HS-27A (cell line): Measurements from ENCODE around the gene RBM28.

ENCODE experiments used
- DNase-seq: peaks from one replicate; pipeline ENCODE4 v3.0.0-alpha.2; 2012; ENCODE audit warnings: low read depth, missing footprints

The RBM28 gene

DNA sequence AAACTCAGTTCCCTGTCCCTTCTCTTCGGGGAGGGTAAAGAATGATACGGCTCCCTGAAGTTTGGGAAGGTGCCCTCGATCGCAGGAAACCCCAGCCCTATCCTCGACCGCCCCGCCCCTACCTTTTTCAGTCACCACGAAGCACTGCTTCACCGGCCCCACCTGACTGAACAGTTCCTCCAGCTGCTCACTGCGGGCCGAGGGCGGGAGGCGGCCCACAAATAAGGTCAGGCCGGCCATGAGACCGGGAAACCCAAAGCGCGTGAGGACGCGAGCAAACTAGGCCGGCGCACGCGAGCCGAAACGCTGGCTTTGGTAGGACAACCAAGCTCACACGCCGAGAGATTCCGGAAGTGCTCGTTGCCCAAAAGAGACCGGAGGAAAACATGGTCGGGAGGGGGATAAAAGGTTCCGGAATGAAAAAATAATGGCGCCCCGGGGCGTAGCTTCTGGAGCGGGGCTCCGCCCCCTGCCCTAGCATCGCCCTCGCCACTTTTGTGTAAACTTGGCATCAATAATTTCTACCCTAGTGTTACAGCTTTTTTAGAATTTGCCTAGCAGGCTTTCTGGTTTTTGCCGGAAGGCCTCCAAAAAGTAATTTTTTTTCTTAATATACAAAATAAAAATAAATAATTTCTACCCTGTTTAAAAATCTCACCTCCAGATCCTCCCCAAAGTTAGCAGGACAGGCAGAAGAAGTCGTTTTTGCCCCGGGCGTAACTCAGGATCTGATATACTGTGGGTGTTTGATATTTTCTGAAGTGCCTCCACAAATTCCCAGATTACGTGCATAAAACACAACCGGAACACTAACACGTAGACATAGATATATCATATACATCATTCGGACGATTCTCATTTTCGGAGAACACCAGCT, at the start of gene RBM28:
TSS of gene RBM28 (minus strand) at position 355 of the 877 bp plus-strand sequence. CDS start at position 240, 115 bp downstream.
- peak; percentile 71 for DNase-seq

DNA sequence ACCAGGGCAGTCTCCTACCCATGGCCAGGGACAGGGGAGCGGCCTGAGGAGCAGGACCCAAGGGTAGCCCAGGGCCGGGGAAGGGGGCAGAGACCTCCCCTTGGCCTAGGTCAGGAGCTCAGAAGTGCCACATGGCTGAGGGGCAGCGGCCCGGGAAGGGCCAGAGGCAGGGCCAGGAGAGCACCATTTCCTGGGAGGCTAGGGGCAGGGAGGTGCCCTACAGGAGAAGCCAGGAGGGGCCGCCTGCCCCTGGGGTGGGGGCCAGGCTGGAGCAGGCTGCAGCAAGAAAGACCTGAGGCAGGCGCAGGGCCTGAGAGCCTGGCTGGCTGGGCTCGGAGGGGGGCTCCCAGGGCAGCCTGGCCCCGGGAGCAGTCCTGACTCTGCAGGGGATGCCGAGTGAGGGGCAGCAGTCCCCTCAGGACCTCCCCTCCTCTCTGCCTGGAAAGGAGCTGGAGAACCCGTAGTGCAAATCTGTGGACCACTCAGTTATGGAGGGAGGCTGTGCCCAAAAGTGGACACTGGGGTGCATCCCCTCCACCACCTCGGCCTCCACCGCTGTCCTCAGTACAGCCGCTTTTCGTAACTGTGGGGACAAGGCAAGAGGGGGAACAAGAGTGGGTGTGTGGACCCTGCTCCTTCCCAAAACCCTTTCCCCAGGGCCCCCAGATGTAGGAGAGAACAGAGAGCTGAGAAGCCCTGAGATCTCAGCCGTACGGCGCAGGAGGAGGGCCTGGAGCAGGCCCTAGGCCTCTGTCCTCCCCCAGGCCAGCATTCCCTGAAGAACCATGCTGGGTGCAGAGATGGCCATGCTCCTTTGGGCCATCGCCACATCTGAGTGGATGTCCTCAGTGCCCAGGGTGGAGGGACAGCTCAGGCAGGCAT, 49.0 kb upstream of the RBM28 start:
- no peak for DNase-seq

- DNase-seq: no peak
These were observed 48.1 kb upstream of the RBM28 start for GRCh38 chr7:128391805-128392204.

GRCh38 chr7:128390871-128391565, 47.3 kb upstream of the RBM28 start:
- no peak for DNase-seq

- no peak for DNase-seq
These were observed 46.1 kb upstream of the RBM28 start for GRCh38 chr7:128389618-128390329.

DNA sequence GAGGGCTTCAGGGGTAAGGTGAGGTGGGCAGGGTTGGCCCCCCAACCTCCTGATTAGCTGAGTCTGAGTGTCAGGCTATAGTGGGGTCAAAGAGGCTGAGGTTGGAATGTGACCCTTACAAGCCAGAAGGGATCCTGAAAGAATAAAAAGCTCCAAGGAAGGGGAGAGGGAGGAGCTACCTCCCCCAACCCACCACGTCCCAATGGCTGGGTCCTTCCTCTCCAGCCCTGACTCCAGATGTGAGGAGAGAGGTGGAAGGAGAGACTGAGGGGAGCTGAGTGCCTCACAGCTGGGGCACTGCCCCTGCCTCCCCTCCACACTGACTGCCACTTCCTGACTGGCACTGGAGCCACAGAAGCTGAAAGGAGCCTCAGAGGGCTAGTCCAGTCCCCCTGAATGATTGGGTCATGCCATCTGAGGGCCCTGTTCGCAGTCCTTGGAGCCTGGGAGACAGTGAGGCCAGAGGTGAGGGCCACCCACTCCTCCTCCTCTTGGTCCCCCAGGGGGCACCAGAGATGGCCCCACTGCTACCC, 45.4 kb upstream of the RBM28 start:
- no peak for DNase-seq

DNA sequence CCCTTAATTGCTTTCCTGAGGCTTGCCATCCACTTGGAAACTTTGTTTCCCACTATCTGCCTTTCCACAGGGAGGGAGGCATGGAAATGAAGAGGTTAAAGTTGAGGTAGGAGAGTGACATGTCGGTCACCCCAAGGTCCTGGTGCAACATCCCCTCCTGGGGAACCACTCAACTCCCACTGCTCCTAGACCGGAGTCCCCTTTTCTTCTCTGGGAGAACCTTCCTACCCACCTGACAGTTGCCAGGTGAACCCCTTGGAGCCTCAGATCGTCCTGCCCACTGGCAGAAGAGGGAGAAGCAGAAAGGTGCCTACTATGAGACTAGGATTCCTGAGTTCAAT, 44.4 kb upstream of the RBM28 start:
- no peak for DNase-seq

DNA sequence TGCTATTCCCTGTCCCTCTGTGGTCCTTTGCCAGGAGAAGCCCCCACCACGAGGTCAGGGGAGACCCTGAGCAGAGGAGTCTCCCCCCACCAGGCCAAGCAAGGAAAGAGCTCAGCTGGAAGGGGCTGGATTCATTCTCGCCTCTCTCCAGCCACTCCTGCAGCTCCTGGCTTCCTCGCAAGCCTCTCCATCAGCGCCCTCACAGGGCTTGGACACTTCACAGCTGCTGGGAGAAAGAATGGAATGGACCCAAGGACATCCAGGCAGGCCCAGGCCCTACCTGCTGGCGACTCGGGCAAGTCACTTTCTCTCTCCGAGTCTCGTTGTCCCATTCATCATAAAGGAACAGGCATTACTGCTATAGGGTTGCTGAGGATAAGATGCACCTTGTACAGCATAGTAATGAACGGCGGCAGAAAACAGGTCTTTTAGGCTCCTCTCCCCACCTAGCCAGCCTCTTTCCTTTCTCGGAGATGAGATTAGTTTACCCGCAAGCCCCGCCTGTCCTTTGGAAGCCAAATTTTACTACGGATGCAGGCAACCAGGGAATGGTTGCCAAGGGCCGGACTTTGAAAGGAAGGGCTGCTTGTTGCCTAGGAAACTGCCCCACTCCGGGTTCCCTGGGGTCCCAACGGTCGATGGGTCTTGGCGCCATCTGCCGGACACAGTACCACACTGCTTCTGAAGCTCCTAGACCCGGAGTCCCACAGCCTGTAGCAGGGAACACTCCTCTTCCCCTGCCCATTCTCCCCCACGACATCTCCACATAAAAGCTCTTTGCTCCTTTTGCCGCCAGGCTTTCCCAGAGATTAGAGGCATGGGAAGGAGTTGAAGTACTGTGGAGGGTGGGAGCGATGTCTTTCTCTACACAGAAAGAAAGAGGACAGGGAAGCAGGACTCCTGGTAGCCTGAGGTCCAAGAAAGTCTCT, 43.8 kb upstream of the RBM28 start:
- DNase-seq: no peak

DNA sequence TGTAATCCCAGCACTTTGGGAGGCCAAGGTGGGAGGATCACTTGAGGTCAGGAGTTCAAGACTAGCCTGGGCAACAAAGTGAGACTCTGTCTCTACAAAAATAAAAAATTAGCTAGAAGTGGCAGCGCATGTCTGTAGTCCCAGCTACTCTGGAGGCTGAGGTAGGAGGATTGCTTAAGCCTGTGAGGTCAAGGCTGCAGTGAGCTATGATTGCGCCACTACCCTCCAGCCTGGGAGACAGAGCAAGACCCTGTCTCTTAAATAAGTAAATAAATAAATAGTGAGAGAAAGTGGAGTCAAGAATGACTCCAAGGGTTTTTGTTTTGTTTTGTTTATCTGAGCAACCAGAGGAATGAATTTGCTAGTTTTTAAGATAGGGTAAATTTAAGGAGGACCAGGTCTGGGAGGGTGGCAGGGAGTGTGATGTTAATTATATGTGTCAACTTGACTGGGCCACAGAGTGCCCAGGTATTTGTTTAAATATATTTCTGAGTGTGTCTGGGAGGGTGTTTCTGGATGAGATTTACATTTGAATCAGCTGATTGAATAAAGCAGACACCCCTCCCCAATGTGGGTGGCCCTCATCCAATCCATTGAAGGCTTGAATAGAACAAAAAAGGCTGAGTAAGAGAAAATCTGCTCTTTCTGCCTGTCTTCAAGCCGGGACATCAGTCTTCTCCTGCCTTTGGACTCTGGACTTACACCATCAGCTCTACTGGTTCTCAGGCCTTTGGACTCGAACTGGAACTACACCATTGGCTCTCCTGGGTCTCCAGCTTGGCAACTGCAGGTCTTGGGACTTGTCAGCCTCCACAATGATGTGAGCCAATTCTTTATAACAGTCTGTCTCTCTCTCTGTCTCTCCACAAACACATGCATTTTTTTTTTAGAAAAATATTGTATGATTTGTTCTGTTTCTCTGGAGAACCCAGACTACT, 42.5 kb upstream of the RBM28 start:
- no peak for DNase-seq

DNA sequence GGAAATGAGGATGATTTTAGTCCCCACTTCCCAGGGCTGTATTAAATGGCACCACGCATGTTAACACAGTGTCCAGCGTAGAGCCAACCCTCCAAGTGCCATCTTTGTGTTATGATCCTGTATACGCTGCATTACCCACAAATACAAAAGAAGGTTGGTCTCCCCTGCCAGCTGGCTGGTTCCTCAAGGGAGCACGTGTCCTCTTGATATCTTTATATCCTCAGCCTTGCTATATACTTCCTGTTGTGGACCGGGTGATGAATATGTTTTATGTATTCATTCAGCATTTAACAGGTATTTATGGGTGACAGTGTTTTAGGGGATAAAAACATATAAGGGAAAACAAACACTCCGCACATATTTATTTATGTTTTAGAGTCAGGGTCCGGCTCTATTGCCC, 41.0 kb upstream of the RBM28 start:
- no peak for DNase-seq

GRCh38 chr7:128383776-128384175, 40.1 kb upstream of the RBM28 start:
- no peak for DNase-seq

DNA sequence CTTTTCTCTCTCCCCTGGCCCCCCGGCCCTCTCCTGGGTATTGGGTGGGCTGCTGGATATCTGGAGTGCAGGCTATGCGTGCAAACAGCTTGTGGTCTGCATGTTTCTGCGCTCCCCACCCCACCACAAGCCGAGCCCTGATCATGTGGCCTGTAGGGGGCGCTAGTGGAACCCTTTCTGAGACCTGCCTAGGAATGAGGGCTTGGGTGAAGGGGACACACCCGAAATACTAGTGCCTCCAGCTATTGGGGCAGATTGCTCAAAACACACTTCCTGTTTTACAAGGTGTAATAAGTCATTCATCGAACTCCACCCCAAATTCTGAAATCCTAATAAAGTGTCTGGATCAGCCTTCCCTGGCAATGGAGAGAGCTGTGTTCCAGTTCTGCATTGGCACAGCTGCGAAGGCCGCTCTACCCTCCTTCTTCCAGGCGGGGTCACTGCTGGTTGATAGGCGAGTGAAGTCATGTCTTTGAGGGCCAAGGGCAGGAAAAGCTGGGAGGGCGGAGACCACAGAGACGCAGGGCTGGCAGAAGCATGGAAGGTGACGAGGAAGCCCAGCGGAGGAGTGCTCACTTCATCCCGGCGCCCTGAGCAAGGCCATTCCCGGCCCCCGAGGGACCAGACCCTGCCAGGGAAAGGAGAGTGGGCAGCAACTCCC, 37.6 kb upstream of the RBM28 start:
- DNase-seq: no peak

DNA sequence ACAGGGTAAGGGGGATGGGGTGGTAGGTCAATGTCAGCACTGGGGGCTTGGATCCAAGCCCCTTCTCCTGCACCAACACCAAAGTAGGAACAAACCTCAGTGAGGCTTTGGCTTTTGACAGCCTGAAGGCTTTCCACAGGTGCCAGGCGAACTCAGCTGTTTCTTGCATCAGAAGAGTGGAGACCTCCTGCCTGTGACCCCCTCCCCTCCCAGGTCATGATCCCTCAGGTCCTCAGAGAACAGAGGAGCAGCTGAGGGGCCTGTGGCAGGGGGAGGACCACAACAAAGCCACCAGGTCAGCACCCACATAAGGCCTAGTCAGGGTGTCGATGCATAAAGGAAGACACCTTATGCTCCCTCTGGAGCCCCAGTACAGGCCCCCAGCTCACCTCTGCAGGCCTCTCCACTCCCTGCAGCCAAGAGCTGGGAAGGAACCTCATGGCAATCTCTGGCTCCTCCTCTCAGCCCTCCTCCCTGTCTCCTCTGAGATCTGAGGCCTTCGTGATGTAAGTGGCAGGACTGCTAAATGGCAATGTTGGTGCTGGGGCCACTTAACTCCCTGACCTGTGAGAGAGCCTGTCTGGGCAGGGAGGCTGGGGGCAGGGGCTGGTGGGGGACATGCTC, 36.9 kb upstream of the RBM28 start:
- DNase-seq: no peak

GRCh38 chr7:128379900-128380479, 36.3 kb upstream of the RBM28 start:
- DNase-seq: no peak

- DNase-seq: no peak
These were observed 34.9 kb upstream of the RBM28 start for GRCh38 chr7:128378637-128379036.

GRCh38 chr7:128376077-128376476, 32.4 kb upstream of the RBM28 start:
- DNase-seq: no peak

DNA sequence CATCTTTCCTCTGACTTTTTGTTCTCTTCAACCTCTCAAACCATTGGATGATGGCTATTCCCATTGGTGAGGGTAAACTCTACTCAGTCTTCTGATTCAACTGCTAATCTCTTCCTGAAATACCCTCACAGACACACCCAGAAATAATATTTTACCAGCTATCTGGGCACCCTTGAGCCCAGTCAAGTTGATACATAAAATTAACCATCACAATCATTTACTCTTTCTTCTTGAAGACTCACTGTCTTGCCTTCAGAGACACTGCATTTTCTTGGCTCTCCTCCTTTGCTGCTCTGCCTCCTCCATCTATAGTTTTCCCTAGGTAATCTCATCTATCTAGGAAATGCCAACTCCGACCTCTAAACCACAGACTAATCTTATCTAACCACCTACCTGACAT, 30.3 kb upstream of the RBM28 start:
- DNase-seq: no peak

DNA sequence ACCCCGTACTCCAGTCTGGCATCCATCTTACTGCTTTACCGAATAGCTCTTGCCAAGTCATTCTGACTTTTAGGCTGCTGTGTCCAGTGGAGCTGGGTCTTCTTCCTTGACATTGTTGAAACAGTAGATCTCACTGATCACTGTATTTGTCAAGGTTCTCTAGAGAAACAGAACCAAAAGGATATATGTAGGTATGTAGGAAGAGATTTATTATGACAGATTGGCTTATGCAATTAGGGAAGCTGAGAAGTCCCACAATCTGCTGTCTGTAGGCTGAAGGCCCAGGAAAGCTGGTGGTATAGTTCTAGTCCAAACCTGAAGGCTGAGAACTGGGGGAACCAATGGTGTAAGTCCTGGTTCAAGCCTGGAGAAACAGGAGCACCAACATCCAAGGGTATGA, 29.9 kb upstream of the RBM28 start:
- no peak for DNase-seq
